HG02759 (cell line): ENCODE results near the gene ATP6AP1.
A peak's percentile ranks its signal among the peaks of the same experiment; 100 is the strongest.

Experiments used
- ATAC-seq: cut with Tn5 transposase; IDR thresholded peaks from one replicate; pipeline ENCODE4 v1.9.1; 2021; ENCODE audit warnings: mild to moderate bottlenecking, moderate library complexity; ENCODE audit not compliant: unreplicated experiment

ATP6AP1 gene

DNA sequence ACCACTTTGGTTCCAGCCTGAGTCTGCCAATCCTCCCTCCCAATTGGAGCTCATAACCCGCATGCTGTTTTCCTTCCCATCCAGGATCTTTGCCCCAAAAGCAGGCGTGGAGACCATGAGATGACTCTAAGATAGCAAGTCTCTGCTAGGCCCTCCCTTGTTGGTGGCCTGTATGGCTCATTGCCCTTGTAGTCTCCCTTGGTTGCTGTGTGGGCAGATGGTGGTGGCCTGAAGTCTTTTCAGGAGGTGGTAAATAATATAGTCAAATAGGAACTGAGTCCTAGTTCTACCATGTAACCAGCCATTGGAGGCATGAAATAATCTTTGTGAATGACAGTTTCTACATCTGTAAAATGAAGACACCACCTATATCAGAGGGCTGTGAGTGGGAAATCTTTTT lies 1.2 kb downstream of the ATP6AP1 start:
- ATAC-seq, result no peak

DNA sequence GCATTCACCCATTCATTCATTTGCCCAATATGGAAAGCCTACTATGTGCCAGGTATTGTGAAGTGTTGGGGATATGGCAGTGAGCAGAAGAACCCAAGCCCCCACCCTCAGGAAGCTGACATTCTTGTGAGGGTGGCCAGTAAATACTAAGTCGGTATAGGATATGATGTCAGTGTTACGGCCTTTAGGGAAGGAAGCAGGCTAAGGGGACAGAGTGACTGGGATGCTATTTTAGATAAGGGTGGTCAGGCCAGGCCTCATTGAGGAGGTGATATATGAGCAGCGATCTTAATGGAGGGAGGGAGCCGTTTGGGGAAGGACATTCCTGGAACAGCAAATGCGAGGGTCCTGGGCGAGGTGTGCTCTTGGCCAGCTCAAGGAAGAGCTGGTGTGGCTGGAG lies 2.0 kb downstream of the ATP6AP1 start:
- no peak for ATAC-seq

DNA sequence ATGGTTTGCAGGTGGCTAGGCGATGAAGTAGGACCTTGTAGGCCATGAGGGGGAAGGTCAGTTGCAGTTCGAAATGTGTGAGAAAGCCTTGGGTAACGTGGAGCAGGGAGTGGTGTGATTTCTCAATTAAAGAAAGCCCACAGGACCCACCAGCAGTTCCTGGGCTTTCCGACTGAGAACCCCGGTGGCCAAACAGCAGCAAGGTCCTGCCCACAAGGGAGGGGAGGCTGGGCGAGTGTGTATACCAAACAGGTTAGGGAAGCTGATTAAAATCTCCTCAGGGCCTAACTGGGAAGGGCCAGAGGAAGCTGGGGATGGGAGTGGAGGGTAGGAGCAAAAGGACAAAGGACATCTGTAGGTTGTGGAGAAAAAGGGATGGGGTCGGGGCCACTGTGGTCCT lies 2.4 kb downstream of the ATP6AP1 start:
- no peak for ATAC-seq

DNA sequence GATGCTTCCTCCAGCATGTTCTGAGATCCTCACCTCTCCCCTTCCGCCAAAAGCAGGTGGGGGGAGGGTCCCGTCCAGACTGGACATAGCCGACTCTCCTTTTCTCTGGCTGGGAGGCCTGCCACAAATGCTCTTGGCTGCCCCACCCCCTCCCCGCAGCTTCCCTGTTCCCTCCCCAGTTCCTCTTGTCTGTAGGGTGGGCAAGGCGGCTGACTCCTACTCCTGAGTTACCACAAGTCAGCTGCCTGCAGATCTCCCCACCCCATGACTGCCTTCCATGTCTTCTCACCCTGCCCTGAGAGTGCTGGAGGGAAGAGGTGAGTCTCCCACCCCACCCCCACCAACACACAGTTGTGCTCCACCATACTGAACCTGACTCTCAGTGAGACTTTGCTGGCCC lies 2.9 kb downstream of the ATP6AP1 start:
- no peak for ATAC-seq

DNA sequence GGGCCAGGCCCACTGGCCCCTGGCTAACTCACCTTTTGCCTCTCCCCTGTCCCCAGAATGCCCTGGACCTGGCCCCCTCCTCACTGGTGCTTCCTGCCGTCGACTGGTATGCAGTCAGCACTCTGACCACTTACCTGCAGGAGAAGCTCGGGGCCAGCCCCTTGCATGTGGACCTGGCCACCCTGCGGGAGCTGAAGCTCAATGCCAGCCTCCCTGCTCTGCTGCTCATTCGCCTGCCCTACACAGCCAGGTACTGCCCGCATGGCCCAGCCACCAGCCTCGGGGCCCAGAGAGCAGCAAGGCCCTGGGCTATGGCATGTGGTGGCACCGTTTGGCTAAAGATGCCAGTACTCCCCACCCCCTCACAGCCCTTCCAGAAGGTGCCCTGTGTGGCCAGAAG lies 3.7 kb downstream of the ATP6AP1 start:
- ATAC-seq, result no peak

DNA sequence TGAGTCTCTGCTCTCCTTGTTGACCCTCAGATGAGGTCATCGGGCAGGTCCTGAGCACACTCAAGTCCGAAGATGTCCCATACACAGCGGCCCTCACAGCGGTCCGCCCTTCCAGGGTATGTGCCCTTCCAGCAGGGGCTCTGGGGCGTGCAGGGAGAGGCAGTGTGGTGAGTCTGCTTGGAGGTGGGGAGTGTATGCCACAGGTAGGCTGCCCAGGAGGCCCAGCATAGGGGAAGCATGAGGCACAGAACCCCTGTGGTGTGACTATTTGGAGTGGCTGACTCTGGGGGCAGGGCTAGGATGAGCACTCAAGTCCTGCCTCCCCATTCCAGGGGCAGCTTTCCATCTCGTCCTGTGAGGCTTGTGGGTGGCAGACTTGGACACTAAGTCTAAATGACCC lies 5.1 kb downstream of the ATP6AP1 start:
- no peak for ATAC-seq

DNA sequence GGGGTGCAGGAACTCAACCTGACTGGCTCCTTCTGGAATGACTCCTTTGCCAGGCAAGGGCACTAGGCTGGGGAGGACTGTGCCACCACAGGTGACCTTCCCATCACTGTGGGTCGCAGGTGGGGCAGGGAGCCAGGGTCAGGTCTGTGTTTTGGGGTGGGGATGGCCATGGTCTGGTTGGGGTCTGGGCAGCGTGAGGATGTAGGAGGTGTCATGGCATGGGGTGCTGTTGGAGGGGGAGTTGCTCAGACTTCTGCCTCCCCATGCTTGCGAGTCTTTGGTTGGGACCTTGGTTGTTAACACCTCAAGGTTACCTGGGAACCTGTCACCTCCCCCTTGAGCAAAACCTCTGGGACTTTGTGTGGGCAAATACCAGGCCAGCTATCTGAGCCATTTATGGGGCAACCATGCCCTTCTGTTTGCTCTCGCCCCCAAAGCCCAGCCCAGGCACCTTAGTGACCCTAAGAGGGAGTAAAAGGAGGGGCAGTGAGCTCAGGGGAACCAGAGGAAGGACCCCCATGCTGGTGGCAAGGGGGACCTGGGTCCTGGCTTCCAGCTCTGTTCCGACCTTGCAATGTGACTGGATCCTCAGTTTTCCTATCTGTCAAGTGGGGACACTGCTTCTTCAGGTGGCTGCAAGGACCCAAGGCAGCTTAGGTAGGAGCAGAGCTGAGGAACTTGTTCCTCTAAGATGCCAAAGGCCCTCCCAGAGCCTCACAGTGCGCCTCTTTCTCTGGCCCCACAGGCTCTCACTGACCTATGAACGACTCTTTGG lies 6.1 kb downstream of the ATP6AP1 start:
- ATAC-seq, result no peak

DNA sequence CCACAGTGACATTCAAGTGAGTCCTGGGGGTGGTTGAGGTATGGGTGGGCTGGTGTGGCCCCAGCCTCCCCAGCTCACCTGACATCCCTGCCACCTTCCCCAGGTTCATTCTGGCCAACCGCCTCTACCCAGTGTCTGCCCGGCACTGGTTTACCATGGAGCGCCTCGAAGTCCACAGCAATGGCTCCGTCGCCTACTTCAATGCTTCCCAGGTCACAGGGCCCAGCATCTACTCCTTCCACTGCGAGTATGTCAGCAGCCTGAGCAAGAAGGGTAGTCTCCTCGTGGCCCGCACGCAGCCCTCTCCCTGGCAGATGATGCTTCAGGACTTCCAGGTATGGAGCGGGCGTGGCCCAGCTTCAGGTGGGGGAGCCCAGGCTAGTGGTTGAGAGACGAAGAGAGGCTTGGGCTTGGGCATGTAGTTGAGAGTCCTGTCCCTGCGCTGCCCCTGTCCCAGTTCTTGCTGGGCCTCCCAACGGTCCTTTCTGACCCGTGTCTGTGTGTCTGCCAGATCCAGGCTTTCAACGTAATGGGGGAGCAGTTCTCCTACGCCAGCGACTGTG lies 6.8 kb downstream of the ATP6AP1 start:
- no peak for ATAC-seq

DNA sequence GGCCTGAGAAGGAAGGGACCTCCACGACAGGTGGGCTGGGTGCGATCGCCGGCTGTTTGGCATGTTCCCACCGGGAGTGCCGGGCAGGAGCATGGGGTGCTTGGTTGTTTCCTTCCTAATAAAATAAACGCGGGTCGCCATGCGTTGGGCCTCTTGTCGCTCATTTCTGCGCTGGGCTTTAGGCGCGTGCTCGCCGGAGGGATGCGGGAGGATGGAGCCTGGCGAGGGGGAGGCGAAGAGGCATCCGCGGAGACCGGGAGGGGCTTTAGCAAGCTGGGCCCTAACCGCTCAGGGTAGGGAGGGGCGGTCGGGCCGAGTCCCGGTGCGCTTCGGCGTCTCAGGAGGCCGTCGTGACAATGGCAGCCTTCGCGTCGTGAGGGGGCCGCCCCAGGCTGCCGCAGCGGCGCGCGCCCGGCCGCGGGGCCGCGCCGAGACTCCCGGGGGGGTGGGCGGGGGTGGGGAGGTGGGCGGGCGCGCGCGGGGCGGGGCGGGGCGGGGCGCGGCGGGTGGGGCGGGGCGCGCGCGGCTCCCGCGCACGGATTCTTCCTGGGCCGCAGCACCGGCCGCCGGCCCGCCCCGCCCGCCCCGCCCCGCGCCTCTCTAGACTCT lies 8.0 kb downstream of the ATP6AP1 start:
- peak; percentile 51 for ATAC-seq

DNA sequence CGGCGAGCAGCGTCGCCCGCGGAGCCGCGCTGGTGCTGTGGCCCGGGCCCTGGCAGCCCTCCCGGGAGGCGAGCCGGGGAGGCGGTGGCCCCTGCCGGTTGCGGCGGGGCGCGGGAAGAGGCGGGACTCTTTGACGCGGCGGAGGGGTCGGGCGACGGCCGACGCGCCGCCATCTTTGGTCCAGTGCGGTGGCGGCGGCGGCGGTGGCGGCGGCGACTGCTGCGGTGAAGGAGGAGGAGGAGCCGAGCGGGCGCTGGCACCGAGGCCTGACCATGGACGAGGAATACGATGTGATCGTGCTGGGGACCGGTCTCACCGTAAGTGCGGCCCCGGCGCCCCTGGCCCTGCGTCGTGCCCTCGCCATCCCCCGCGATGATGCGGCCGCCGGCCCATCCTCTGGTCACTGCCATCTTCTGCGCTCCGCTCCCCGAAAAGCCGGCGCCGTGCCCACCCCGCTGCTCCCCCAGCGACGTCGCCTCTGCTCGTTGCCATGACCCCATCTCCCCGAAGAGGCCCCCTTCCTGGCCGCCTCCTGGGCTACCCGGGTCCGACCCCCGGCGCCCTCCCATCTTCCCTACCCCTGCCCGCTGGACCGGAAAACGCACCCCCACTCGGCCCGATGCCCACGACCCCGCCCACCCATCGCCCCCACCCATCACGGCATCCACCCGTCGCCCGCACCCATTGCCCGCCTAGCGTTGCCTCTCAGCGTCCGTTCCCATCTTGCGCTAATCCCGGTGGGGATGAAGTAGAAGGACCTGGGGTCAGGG lies 8.7 kb downstream of the ATP6AP1 start, which contains the start of gene GDI1:
TSS of gene GDI1 (plus strand) at position 172 of the 770 bp plus-strand sequence. CDS start at position 273, 101 bp downstream.
- peak; percentile 64 for ATAC-seq

DNA sequence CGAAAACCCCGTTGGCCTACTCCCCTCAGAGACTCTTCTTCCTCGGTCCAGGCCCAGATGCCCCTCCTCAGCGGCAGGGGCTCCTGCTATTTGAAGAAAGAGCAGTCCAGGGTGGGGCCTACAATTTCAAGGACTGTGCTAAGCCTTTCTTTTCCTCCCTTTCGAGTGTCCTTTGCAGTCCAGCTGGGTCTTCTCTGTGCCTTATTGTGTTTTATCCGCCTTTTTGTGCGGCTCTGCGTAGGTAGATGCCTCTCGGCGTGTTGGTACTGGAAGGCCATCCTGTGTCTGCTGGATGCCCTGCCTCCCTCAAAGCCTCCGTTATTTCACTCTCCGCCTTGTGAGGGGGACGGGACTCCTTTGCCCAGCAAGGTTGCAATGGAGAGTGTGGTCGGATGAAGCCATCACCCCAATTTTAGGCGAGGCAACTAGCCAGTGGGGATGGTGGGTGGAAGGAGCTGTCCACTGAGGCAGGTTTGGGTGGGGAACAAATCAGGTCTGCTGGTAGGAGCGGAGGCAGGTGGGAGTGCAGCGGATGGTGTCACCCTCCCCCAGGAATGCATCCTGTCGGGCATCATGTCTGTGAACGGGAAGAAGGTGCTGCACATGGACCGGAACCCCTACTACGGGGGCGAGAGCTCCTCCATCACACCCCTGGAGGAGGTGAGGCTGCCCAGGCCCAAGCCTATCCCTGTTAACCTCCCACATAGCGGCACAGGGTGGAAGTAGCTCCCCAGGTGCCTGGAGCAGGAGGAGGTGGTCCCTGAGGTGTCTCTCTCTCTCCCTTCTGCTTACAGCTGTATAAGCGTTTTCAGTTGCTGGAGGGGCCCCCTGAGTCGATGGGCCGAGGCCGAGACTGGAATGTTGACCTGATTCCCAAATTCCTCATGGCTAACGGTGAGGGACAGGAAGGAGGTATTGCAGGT lies 9.8 kb downstream of the ATP6AP1 start:
- ATAC-seq, result no peak

DNA sequence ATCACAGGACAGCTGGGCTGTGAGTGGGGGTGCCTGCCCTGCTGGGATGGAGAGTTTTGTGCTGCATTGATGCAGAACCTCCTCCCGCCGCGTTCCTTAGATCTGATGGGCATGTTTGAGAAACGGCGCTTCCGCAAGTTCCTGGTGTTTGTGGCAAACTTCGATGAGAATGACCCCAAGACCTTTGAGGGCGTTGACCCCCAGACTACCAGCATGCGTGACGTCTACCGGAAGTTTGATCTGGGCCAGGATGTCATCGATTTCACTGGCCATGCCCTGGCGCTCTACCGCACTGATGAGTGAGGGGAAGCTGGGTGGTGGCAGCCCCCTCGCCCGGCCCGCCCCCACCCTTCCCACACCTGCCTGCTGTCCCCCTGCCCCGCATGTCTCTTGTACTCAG lies 11.4 kb downstream of the ATP6AP1 start:
- ATAC-seq, result no peak

DNA sequence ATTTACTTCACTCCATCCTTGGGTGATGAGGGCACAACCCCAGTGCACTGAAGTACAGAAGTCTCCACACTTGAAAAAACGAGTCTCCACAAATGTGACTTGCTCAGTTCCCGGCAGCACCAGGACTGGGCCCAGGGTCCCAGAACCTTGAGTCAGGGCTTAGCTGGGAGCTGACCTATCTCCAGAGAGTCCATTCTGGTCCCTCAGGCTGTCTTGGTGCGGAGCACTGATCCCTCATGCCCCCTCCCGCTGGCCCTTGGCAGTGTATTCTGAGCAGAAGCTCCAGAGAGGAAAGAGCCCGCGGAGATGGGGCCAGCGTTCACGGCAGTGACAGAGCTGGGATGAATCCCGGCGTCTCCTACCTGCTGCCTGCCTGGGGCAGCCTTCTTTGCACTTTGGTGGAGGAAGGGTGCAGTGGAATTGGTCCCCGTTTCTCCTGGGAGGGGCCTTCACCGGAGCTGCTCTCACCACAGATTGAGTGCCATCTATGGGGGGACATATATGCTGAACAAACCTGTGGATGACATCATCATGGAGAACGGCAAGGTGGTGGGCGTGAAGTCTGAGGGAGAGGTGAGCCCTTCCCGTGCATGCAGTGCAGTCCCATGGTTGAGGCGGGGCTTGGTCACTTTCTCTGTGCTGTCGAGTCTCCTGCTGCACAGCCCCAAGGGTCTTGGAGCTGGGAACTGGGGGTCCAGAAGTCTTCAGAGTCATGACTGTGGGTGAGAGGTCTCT lies 12.3 kb downstream of the ATP6AP1 start:
- no peak for ATAC-seq

DNA sequence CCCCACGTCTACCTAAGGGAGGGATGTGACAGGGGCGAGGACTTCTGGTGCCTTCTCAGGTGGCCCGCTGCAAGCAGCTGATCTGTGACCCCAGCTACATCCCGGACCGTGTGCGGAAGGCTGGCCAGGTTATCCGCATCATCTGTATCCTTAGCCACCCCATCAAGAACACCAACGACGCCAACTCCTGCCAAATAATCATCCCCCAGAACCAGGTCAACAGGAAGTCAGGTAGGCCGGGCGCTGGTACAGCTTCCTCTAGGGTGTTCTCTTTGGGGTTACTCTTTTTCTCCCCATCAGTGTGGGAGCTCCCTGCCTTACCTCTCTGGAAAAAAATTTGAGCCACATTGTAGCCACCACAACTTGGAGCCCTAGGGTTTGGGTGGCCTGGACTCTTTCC lies 13.1 kb downstream of the ATP6AP1 start:
- no peak for ATAC-seq

DNA sequence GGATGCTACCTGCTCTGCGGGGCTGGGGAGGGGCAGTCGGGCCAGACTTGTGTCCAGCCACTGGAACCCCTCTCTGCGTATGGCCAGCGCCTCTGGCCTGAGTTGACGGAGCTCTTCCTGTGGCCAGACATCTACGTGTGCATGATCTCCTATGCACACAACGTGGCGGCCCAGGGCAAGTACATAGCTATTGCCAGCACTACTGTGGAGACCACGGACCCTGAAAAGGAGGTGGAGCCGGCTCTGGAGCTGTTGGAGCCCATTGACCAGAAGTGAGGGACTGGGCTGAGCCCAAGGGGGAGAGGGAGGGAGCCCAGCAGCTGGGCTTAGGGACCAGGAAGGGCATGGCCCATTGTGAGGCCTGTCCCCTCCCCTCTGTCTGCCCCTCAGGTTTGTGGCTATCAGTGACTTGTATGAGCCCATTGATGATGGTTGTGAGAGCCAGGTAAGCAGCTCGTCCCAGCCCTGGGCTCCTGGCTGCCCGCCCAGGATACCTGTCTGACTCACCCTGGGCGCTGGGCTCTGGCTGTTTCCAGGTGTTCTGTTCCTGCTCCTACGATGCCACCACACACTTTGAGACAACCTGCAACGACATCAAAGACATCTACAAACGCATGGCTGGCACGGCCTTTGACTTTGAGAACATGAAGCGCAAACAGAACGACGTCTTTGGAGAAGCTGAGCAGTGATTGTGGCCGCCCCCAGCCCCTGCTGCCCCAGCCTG lies 13.7 kb downstream of the ATP6AP1 start:
- ATAC-seq, result no peak

DNA sequence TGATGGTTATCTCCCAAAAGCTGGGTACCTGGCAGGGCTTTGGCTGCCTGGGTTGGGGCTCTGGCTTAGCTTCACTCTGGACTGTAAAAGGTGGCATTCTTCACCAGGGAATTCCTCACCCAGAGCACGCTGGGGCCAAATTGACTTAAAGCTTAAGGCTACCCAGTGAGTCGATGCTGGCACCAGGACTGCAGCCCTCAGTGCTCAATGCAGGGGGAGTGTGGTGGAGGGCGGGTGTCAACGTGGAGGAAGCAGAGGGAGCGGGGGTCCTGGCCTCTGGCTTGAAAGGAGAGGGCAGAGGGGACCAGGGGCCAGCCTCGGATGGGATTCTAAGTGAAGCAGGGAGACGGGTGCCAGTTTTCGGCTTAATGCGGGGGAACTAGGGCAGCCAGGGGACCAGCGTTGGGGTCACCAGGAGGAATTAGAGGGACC lies 15.0 kb downstream of the ATP6AP1 start:
- no peak for ATAC-seq

DNA sequence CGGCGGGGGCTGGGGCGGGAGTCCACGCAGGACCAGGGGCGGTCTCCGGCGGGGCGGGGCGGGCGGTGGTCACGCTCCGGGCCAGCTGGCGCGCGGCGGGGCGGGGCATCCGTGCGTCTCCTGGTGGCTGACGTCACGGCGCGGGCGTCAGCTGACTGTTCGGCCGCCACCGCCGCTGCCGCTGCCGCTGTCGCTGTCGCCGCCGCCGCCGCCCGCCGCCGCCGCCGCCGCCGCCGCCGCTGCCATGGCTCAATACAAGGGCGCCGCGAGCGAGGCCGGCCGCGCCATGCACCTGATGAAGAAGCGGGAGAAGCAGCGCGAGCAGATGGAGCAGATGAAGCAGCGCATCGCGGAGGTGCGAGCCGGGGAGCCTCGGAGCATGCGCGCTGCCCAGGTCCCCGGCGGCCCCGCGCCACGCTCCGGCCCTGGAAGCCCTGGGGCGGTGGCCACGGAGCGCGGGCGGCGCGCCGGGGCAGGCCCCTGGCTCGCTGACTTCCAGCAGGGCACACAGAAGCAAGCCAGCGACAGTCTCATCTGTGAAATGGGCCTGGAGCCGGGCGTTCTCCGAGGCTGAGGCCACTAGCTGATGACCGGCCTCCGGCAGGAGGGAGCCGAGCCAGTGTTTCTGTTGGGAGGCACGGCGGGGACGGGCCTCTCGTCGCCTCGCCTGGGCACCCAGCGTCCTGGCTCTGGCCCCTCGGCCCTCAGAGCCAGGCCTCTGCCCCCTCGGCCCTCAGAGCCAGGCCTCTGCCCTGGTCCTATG lies 15.7 kb downstream of the ATP6AP1 start, which contains the start of gene FAM50A:
TSS of gene FAM50A (plus strand) at position 150 of the 763 bp plus-strand sequence. CDS start at position 245, 95 bp downstream.
- ATAC-seq, result peak; percentile 85

DNA sequence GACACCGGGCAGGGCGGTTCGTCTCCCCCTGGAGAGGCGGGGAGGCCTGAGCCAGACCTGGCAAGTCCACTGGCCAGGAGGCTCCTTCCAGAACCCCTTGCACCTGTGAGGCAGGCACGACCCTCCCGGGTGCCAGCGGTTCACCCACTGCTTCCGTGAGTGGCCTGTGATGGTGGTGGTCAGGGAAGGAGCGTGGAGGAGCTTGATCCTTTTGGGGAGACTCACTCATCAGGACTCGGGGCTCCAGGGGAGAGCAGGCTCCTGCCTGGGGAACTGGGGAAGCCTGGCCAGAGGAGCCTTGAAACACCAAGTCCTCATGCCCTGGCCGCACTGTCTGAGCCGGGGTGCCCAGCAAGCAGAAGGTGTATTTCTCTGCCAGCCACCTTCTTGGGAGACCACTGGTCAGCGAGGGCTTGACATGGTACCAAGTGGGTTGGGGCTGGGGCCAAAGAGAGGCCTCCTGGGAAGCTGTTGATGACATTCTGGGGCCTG lies 16.3 kb downstream of the ATP6AP1 start:
- ATAC-seq, result no peak
